Measurements from ENCODE around the gene DARS1.

Gene DARS1

DNA sequence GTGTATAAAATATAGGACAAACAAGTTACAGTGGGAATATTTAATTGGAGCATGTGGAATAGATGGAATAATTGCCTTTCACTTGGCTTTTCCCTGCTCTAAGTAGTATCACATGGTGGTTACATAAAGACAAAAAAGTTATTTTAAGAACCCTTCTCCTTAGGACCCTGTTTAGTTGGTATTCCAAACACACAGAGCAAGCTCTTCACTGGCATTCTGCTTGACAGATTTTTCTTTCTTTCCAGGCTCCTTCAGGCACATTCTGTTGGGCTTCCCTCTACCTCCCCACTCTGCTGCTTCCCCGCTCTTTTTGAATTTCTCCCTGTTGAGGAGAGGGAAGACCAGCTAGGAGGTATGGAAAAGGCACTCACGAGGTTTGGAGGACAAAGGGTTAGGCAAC is 29.0 kb upstream of the DARS1 start:
- no peak overlapping the region for H3K4me3 ChIP-seq (ENCODE audit: low read length)
- H3K36me3 ChIP-seq (ENCODE audit: control insufficient read depth, low read length), result no peaks in the 10 kb centered on the region
- TF ChIP-seq EZH2phosphoT487 (IDR thresholded peaks at IDR 0.05; ENCODE audit: borderline replicate concordance, low read length), result no peak
- TF ChIP-seq, protein P1, sequence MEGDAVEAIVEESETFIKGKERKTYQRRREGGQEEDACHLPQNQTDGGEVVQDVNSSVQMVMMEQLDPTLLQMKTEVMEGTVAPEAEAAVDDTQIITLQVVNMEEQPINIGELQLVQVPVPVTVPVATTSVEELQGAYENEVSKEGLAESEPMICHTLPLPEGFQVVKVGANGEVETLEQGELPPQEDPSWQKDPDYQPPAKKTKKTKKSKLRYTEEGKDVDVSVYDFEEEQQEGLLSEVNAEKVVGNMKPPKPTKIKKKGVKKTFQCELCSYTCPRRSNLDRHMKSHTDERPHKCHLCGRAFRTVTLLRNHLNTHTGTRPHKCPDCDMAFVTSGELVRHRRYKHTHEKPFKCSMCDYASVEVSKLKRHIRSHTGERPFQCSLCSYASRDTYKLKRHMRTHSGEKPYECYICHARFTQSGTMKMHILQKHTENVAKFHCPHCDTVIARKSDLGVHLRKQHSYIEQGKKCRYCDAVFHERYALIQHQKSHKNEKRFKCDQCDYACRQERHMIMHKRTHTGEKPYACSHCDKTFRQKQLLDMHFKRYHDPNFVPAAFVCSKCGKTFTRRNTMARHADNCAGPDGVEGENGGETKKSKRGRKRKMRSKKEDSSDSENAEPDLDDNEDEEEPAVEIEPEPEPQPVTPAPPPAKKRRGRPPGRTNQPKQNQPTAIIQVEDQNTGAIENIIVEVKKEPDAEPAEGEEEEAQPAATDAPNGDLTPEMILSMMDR (IDR thresholded peaks at IDR 0.05; ENCODE audit: low read depth, low read length, poor library complexity, severe bottlenecking), result no peak
- no peaks in the 10 kb centered on the region for H3K27me3 ChIP-seq (ENCODE audit: control insufficient read depth, low read length)
- peaks cover 29% of the 10 kb centered on the region for H3K4me1 ChIP-seq (ENCODE audit: control insufficient read depth, low read length)
- no peaks in the 10 kb centered on the region for H3K79me2 ChIP-seq (ENCODE audit: control insufficient read depth, low read length)
- H3K9me2 ChIP-seq (replicated peaks; ENCODE audit: control insufficient read depth, low read length), result no peaks in the 10 kb centered on the region
- no peaks in the 10 kb centered on the region for H3K9me3 ChIP-seq (ENCODE audit: control insufficient read depth, insufficient read depth, low read length)
- H3K27ac ChIP-seq (ENCODE audit: low read depth, low read length), result no peak overlapping the region
- no peaks in the 10 kb centered on the region for H4K20me1 ChIP-seq (ENCODE audit: control insufficient read depth, insufficient read depth, low read depth, low read length)
- no peaks in the 10 kb centered on the region for H3F3A ChIP-seq (ENCODE audit: control insufficient read depth, insufficient read depth)
- H3K4me2 ChIP-seq (ENCODE audit: low read length), result no peak overlapping the region

DNA sequence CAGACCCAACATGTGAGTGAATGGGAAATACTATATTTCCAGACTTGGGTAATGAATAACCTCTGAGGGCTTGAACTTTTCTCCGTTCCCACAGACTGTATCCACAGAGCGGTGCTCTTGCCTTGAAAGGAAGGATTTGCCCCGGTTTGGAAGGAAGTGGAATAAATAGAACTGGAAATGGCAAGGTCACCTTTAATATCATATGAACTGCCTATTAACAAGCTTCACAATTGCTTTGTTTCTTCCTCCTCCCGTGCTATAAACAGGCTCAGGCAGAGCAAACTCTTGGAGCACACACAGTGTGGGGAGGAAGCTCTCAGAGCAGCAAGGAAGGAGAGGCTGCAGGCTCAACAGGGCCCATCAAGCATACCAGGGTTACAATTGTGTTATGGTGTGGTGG is 28.5 kb upstream of the DARS1 start:
- Histone ChIP-seq H3K4me1 (ENCODE audit: control insufficient read depth, low read length) (peaks cover 24% of the 10 kb centered on the region), H3F3A (ENCODE audit: control insufficient read depth, insufficient read depth) (no peaks in the 10 kb centered on the region), H3K9me3 (ENCODE audit: control insufficient read depth, insufficient read depth, low read length) (no peaks in the 10 kb centered on the region), H3K4me3 (ENCODE audit: low read length) (no peak overlapping the region), H4K20me1 (ENCODE audit: control insufficient read depth, insufficient read depth, low read depth, low read length) (no peaks in the 10 kb centered on the region), H3K9me2 (replicated peaks; ENCODE audit: control insufficient read depth, low read length) (no peaks in the 10 kb centered on the region), H3K36me3 (ENCODE audit: control insufficient read depth, low read length) (no peaks in the 10 kb centered on the region), H3K79me2 (ENCODE audit: control insufficient read depth, low read length) (no peaks in the 10 kb centered on the region), H3K27ac (ENCODE audit: low read depth, low read length) (no peak overlapping the region), H3K4me2 (ENCODE audit: low read length) (no peak overlapping the region), H3K27me3 (ENCODE audit: control insufficient read depth, low read length) (no peaks in the 10 kb centered on the region)
- TF ChIP-seq, protein P1 (IDR thresholded peaks at IDR 0.05; ENCODE audit: low read depth, low read length, poor library complexity, severe bottlenecking), result no peak
- no peak for TF ChIP-seq EZH2phosphoT487 (IDR thresholded peaks at IDR 0.05; ENCODE audit: borderline replicate concordance, low read length)

DNA sequence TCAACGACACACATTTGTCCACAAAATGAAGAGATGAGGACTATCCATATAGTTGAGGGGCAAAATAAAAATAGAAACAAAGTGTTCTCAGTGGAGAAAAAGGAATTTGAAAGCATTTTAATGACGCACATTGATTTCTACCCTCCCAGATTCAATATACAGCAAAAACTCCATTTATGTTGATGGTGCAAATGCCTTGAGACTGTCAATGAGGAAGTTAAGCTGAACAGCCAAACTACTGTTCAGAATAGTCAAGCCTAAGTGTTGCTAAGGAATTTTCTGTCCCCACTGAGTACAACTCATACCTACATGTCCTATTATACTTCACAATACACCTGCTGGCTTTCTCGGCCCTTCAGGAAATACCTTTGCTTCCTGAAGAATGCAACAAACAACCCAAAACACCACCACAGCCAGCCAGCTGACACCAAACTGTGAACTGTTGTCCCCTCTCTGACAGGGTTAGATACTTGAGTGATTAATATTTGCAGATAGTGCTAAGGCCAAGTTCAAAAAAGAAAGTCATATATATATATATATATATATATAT is 27.8 kb upstream of the DARS1 start:
- Histone ChIP-seq H3K36me3 (ENCODE audit: control insufficient read depth, low read length) (no peaks in the 10 kb centered on the region), H3K79me2 (ENCODE audit: control insufficient read depth, low read length) (no peaks in the 10 kb centered on the region), H3K4me1 (ENCODE audit: control insufficient read depth, low read length) (peaks cover 24% of the 10 kb centered on the region), H3F3A (ENCODE audit: control insufficient read depth, insufficient read depth) (no peaks in the 10 kb centered on the region), H4K20me1 (ENCODE audit: control insufficient read depth, insufficient read depth, low read depth, low read length) (no peaks in the 10 kb centered on the region), H3K9me2 (replicated peaks; ENCODE audit: control insufficient read depth, low read length) (no peaks in the 10 kb centered on the region), H3K27me3 (ENCODE audit: control insufficient read depth, low read length) (no peaks in the 10 kb centered on the region), H3K9me3 (ENCODE audit: control insufficient read depth, insufficient read depth, low read length) (no peaks in the 10 kb centered on the region), H3K27ac (ENCODE audit: low read depth, low read length) (no peak overlapping the region), H3K4me2 (ENCODE audit: low read length) (no peak overlapping the region), H3K4me3 (ENCODE audit: low read length) (no peak overlapping the region)
- TF ChIP-seq, protein P1 (IDR thresholded peaks at IDR 0.05; ENCODE audit: low read depth, low read length, poor library complexity, severe bottlenecking), result no peak
- no peak for TF ChIP-seq EZH2phosphoT487 (IDR thresholded peaks at IDR 0.05; ENCODE audit: borderline replicate concordance, low read length)

Measured in DOHH2 (cell line).